K562 (cell line): ENCODE data around the gene WDR18. TPM values are rescaled to one million over a fixed set of nuclear protein-coding genes. Genes with fewer than 3 reads are reported as not detected.

Experiments used
- ATAC-seq: fragments of 200-7000 bp; cut with Tn5 transposase; 3 replicates; pipeline ENCODE4 v1.9.1; 2020; ENCODE audit warnings: moderate library complexity
- BruUV-seq: library from RNA; stranded (reverse); fragments of 400-500 nt; replicated peaks from 2 replicates; lab custom pipeline; 2021; lab: Mats Ljungman, UMichigan
- CTCF ChIA-PET: fragments of 300-600 bp; formaldehyde crosslinking; extraction: SDS; loops from one replicate; lab custom pipeline; 2021; ENCODE audit warnings: low intra/inter-chr PET ratio; lab: Yijun Ruan, JAX
- POLR2A ChIA-PET: fragments of 300-600, 350-650 bp; sonication (Branson Sonifier 250); formaldehyde crosslinking; extraction: SDS; loops from one replicate; lab custom pipeline; 2021; ENCODE audit warnings: antibody characterized with exemption, inconsistent platforms; lab: Yijun Ruan, JAX
- DNase-seq, 4 experiments: peaks; one replicate each; pipeline versions ENCODE4 v3.0.0 to v3.0.0-alpha.2; 2011 to 2018; ENCODE audit warnings: low spot score in 3 of 4, mixed read lengths in 3 of 4; ENCODE audit errors: extremely low read depth in 1 of 4
- FAIRE-seq: peaks from 2 replicates; lab custom pipeline; 2011; peaks lifted over from hg19 to GRCh38; lab: Jason Lieb, UNC
- H2AFZ ChIP-seq: 2 replicates; pipeline ENCODE4 v1.6.0; 2011; ENCODE audit warnings: low read depth, low read length, control low read depth, inconsistent platforms
- H3K27ac ChIP-seq: fragments of 200-600 bp; 3 replicates; pipeline ENCODE4 v1.8.0; 2011; ENCODE audit warnings: low read depth, mild to moderate bottlenecking, control low read depth, inconsistent platforms, low read length, moderate library complexity, mixed read lengths; ENCODE audit errors: extremely low read depth
- H3K27me3 ChIP-seq, 2 experiments: fragments of 300-600 bp in 1 of 2; 2 replicates in 1 of 2; 3 replicates in 1 of 2; pipeline versions ENCODE4 v1.6.0 to v1.8.0; 2011; ENCODE audit warnings: inconsistent platforms in 2 of 2, low read length in 2 of 2, mild to moderate bottlenecking in 1 of 2, mixed read lengths in 1 of 2, moderate library complexity in 1 of 2; ENCODE audit not compliant: control insufficient read depth in 2 of 2, insufficient read depth in 2 of 2
- H3K36me3 ChIP-seq: fragments of 300-600 bp; 3 replicates; pipeline ENCODE4 v1.8.0; 2011; ENCODE audit warnings: mild to moderate bottlenecking, low read length, inconsistent platforms; ENCODE audit not compliant: control insufficient read depth, insufficient read depth
- H3K4me1 ChIP-seq, 2 experiments: fragments of 200-600 bp in 1 of 2; replicated peaks in 1 of 2; 2 replicates in 1 of 2; 3 replicates in 1 of 2; pipeline versions ENCODE4 v1.5.1 to v1.8.0; 2011; ENCODE audit warnings: inconsistent platforms in 2 of 2, low read length in 2 of 2, mild to moderate bottlenecking in 1 of 2, mixed read lengths in 1 of 2, moderate library complexity in 1 of 2; ENCODE audit not compliant: control insufficient read depth in 2 of 2, insufficient read depth in 2 of 2
- H3K4me2 ChIP-seq: 2 replicates; pipeline ENCODE4 v1.6.1; 2011; ENCODE audit warnings: low read length, control low read depth, inconsistent platforms, mixed read lengths; ENCODE audit not compliant: insufficient read depth
- H3K4me3 ChIP-seq: fragments of 200-600 bp; sonication (generic), shearing (Covaris generic); 2 replicates; pipeline ENCODE4 v1.5.1; 2016; ENCODE audit warnings: control low read depth, inconsistent platforms
- H3K79me2 ChIP-seq: fragments of 200-600 bp; 3 replicates; pipeline ENCODE4 v1.8.0; 2011; ENCODE audit warnings: low read length, inconsistent platforms; ENCODE audit not compliant: control insufficient read depth, insufficient read depth
- H3K9ac ChIP-seq, 2 experiments: 2 replicates each; pipeline versions ENCODE4 v1.6.0 to v1.6.1; 2011; ENCODE audit warnings: low read depth in 2 of 2, low read length in 2 of 2, control low read depth in 1 of 2, inconsistent platforms in 1 of 2, mild to moderate bottlenecking in 1 of 2, mixed read lengths in 1 of 2; ENCODE audit not compliant: insufficient read depth in 1 of 2
- H3K9me1 ChIP-seq: one replicate; pipeline ENCODE4 v1.6.0; 2011; ENCODE audit warnings: inconsistent platforms, mild to moderate bottlenecking, low read length, moderate library complexity; ENCODE audit not compliant: control insufficient read depth, insufficient read depth
- H3K9me3 ChIP-seq: replicated peaks from 2 replicates; pipeline ENCODE4 v1.5.1; 2011; ENCODE audit warnings: low read depth, low read length, inconsistent platforms; ENCODE audit not compliant: control insufficient read depth, insufficient read depth
- H4K20me1 ChIP-seq: replicated peaks from 2 replicates; pipeline ENCODE4 v1.6.1; 2011; ENCODE audit warnings: low read length, inconsistent platforms, mixed read lengths; ENCODE audit not compliant: control insufficient read depth, insufficient read depth
- EHMT2 ChIP-seq: fragments of 450-650 bp; IDR thresholded peaks from 2 replicates; pipeline ENCODE4 v1.6.1; 2018; ENCODE audit warnings: antibody characterized with exemption
- FOS ChIP-seq: IDR thresholded peaks from 3 replicates; pipeline ENCODE4 v1.6.1; 2011; ENCODE audit not compliant: insufficient read length; ENCODE audit errors: extremely low read depth
- HLTF ChIP-seq: fragments of 450-650 bp; IDR thresholded peaks from 2 replicates; pipeline ENCODE4 v1.6.1; 2016
- HNRNPL ChIP-seq: fragments of 200-400 bp; formaldehyde crosslinking; IDR thresholded peaks from 2 replicates; pipeline ENCODE4 v1.6.1; 2017; ENCODE audit warnings: low read depth, mild to moderate bottlenecking, low read length
- MCM7 ChIP-seq, 2 experiments: fragments of 450-650 bp; IDR thresholded peaks; 2 replicates each; pipeline ENCODE4 v1.6.1; 2016 to 2018
- POLR2G ChIP-seq: fragments of 200-400 bp; formaldehyde crosslinking; IDR thresholded peaks from 2 replicates; pipeline ENCODE4 v1.6.1; 2017; ENCODE audit warnings: low read depth, mild to moderate bottlenecking, antibody characterized with exemption, low read length, moderate library complexity
- SIN3B ChIP-seq: fragments of 450-650 bp; IDR thresholded peaks from 2 replicates; pipeline ENCODE4 v1.6.1; 2017; ENCODE audit warnings: low read depth, mild to moderate bottlenecking, moderate library complexity
- ZBTB7A ChIP-seq: IDR thresholded peaks from 2 replicates; pipeline ENCODE4 v1.6.1; 2011; ENCODE audit warnings: low read depth, mild to moderate bottlenecking, low read length, moderate library complexity, borderline replicate concordance; ENCODE audit not compliant: control insufficient read depth
- ZNF41 ChIP-seq: fragments of 250-450 bp; sonication (Bioruptor Pico); conservative IDR thresholded peaks from 2 replicates; pipeline ENCODE4 v1.4.0; 2020; ENCODE audit warnings: mild to moderate bottlenecking
- ZSCAN29 ChIP-seq: fragments of 450-650 bp; IDR thresholded peaks from 2 replicates; pipeline ENCODE4 v1.6.1; 2017
- WGBS: fragments of 100-300 bp; shearing (Covaris generic); methylation state at CpG from one replicate; pipeline ENCODE4 v1.1.6; 2016; ENCODE audit warnings: low coverage, mixed read lengths; ENCODE audit not compliant: insufficient coverage; ENCODE audit errors: missing lambda C conversion rate; 5-methylcytosine and 5-hydroxymethylcytosine counted together
- in situ Hi-C: fragments of 300-500 bp; cut with MboI; formaldehyde crosslinking; loops from 4 replicates; pipeline ENCODE4 v1.15.0; 2018; ENCODE audit warnings: inconsistent platforms, mixed read lengths
- intact Hi-C: fragments of 100-400 bp; cut with micrococcal nuclease; formaldehyde crosslinking; loops from 2 replicates; pipeline ENCODE4 v1.14.2; 2022
- polyA plus RNA-seq, 8 experiments: library from polyadenylated mRNA; depleted of rRNA in 4 of 8; stranded (reverse) in 5 of 8; unstranded in 3 of 8; fragments of >200 nt; fragmentation: Nextera tagmentation in 2 of 8; fragmentation: Illumina TruSeq in 1 of 8; extraction: Ambion mirVana in 2 of 8; extraction: Trizol in 1 of 8; gene quantifications; 2 replicates each; pipeline versions ENCODE4 v1.2.1 to v1.2.3, GENCODE V29; 2011 to 2014; ENCODE audit warnings: inconsistent platforms in 1 of 8, missing spikeins in 1 of 8
- total RNA-seq, 7 experiments: library from RNA; depleted of rRNA in 6 of 7; stranded (reverse); fragments of >200 nt in 6 of 7; fragmentation: Illumina TruSeq in 2 of 7; extraction: Trizol in 2 of 7; gene quantifications; 2 replicates each; pipeline versions ENCODE4 v1.2.1 to v1.2.3, GENCODE V29; 2011 to 2021; ENCODE audit warnings: low replicate concordance in 1 of 7
- TF ChIP-seq, protein P1 (sequence below): sonication (generic); formaldehyde crosslinking; IDR thresholded peaks from 2 replicates; pipeline ENCODE4 v1.8.0; 2022; ENCODE audit warnings: mild to moderate bottlenecking, missing genetic modification reagents
- TF ChIP-seq, protein P2 (sequence below): sonication (generic); formaldehyde crosslinking; IDR thresholded peaks from 2 replicates; pipeline ENCODE4 v1.8.1; 2023; ENCODE audit warnings: mild to moderate bottlenecking, missing genetic modification reagents
- TF ChIP-seq, protein P3 (sequence below), 3 experiments: fragments of 200-800 bp in 1 of 3; sonication (Bioruptor generic) in 1 of 3; sonication (generic) in 1 of 3; formaldehyde crosslinking in 1 of 3; IDR thresholded peaks; 2 replicates each; pipeline versions ENCODE4 v1.6.1 to v1.8.0; 2016 to 2022; ENCODE audit warnings: mild to moderate bottlenecking in 2 of 3, missing compliant biosample characterization in 2 of 3, missing genetic modification characterization in 2 of 3, missing genetic modification reagents in 1 of 3

Gene WDR18
- total and polyA plus RNA-seq, 9 of the 15 experiments (the other 6 are each of a cell fraction or from before 2014, with no cell fraction given) = 0.65 to 181 (median 30.1) TPM

DNA sequence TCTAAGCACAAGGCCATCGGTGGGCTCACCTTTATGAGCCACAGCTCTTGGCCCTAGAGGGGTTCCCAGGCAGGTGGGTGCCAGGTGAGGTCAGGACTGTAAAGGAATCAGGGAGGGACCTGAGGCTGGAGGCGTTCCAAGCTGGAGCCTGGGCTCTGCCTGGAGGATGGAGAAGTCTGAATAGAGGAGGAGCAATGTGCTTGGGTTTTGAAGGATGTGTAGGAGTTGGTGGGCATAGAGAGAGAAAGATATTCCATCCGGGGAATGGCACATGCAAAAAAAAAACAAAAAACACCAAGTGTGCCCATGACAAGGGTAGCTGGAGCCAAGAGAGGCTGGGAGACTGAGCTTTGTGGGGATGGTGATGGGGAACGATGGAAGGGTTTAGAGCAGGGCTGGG lies 18.5 kb downstream of the WDR18 start:
- Histone ChIP-seq H3K27ac (no peak overlapping the region), H3K79me2 (no peaks in the 10 kb centered on the region), H3K4me2 (no peak overlapping the region), H2AFZ (no peak overlapping the region), H3K4me1 (peaks cover 4 to 68% of the 10 kb centered on the region in 2 experiments; a peak in 4 of 5 replicates), H3K9me3 (no peaks in the 10 kb centered on the region), H4K20me1 (no peaks in the 10 kb centered on the region)
- ATAC-seq (no peak), FAIRE-seq (no peak), DNase-seq (no peak)
- ChIA-PET CTCF (no interaction called here), POLR2A (interaction anchor here (0.6 kb wide), 1 partner anchor 213 kb away, joined by 3 read pairs; no protein-coding TSS in a partner anchor)
- in situ Hi-C loops = no loop called here
- TF ChIP-seq EHMT2 (no peak), MCM7 (IDR thresholded peaks at IDR 0.05) (no peak), FOS (no peak)
- TF ChIP-seq, all 486 proteins: peak for 0
- no peak overlapping the region for H3K4me3 ChIP-seq
- no peaks in the 10 kb centered on the region for H3K27me3 ChIP-seq
- no peaks in the 10 kb centered on the region for H3K36me3 ChIP-seq
- no TSS peak for BruUV-seq
- H3K9ac ChIP-seq = no peak overlapping the region
- intact Hi-C loops = no loop called here
- H3K9me1 ChIP-seq = no peaks in the 10 kb centered on the region
- WGBS = 0% methylated on average over 4 of the region's 4 CpGs

DNA sequence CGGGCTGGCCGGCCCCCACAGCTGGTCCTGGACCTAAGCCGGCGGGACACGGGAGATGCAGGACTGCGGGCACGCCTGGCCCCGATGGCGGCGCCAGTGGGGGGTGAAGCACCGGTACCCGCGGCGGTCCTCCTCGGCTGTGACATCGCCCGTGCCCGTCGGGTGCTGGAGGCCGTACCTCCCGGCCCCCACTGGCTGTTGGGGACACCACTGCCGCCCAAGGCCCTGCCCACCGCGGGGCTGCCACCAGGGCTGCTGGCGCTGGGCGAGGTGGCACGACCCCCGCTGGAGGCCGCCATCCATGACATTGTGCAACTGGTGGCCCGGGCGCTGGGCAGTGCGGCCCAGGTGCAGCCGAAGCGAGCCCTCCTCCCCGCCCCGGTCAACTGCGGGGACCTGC lies 19.1 kb downstream of the WDR18 start:
- in situ Hi-C loops = no loop called here
- H3K27ac ChIP-seq = no peak overlapping the region
- H3K9me1 ChIP-seq = no peaks in the 10 kb centered on the region
- no peak for FAIRE-seq
- intact Hi-C loops = no loop called here
- H3K9me3 ChIP-seq = no peaks in the 10 kb centered on the region
- no peaks in the 10 kb centered on the region for H3K36me3 ChIP-seq
- CTCF ChIA-PET = interaction anchor here (1.2 kb wide), 1 partner anchor 81 kb away, joined by 4 read pairs; no protein-coding TSS in a partner anchor
- peaks cover 2 to 72% of the 10 kb centered on the region in 2 experiments; a peak in 4 of 5 replicates for H3K4me1 ChIP-seq
- no peak for DNase-seq
- POLR2A ChIA-PET = interaction anchor here (0.7 to 2.1 kb wide), 3 partner anchors 11 to 27 kb away, joined by 3 to 6 read pairs (median 5); partner anchors contain the start of gene CNN2
- 39% methylated on average over 23 of the region's 37 CpGs for WGBS
- no TSS peak for BruUV-seq
- H2AFZ ChIP-seq = no peak overlapping the region
- H3K9ac ChIP-seq = no peak overlapping the region; a peak in 1 of 4 replicates
- ATAC-seq = no peak
- no peak overlapping the region for H3K4me2 ChIP-seq
- no peak overlapping the region for H3K4me3 ChIP-seq
- no peaks in the 10 kb centered on the region for H3K79me2 ChIP-seq
- H4K20me1 ChIP-seq = no peaks in the 10 kb centered on the region
- H3K27me3 ChIP-seq = no peaks in the 10 kb centered on the region
- no peak for TF ChIP-seq HLTF
- TF ChIP-seq, protein P1, sequence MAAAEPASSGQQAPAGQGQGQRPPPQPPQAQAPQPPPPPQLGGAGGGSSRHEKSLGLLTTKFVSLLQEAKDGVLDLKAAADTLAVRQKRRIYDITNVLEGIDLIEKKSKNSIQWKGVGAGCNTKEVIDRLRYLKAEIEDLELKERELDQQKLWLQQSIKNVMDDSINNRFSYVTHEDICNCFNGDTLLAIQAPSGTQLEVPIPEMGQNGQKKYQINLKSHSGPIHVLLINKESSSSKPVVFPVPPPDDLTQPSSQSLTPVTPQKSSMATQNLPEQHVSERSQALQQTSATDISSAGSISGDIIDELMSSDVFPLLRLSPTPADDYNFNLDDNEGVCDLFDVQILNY = no peak
- TF ChIP-seq, protein P2, sequence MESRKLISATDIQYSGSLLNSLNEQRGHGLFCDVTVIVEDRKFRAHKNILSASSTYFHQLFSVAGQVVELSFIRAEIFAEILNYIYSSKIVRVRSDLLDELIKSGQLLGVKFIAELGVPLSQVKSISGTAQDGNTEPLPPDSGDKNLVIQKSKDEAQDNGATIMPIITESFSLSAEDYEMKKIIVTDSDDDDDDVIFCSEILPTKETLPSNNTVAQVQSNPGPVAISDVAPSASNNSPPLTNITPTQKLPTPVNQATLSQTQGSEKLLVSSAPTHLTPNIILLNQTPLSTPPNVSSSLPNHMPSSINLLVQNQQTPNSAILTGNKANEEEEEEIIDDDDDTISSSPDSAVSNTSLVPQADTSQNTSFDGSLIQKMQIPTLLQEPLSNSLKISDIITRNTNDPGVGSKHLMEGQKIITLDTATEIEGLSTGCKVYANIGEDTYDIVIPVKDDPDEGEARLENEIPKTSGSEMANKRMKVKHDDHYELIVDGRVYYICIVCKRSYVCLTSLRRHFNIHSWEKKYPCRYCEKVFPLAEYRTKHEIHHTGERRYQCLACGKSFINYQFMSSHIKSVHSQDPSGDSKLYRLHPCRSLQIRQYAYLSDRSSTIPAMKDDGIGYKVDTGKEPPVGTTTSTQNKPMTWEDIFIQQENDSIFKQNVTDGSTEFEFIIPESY = peak; percentile 55; the same call in 1 of the 2 replicates
- TF ChIP-seq POLR2G = peak; percentile 61
- TF ChIP-seq, protein P3, sequence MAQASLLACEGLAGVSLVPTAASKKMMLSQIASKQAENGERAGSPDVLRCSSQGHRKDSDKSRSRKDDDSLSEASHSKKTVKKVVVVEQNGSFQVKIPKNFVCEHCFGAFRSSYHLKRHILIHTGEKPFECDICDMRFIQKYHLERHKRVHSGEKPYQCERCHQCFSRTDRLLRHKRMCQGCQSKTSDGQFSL (CRISPR knock-in tag; IDR thresholded peaks at IDR 0.05) = no peak
- TF ChIP-seq, protein P3 (tag; IDR thresholded peaks at IDR 0.05) = no peak
- no peak for TF ChIP-seq ZSCAN29
- TF ChIP-seq ZBTB7A = no peak
- peak; percentile 94 for TF ChIP-seq HNRNPL
- no peak for TF ChIP-seq ZNF41 (CRISPR knock-in tag)
- no peak for TF ChIP-seq SIN3B
